Smooth muscle cell (in vitro differentiated cells): Measurements from ENCODE around the gene GAREM1. TPM values are rescaled to one million over a fixed set of nuclear protein-coding genes. Genes with fewer than 3 reads are reported as not detected.
"Not testable (repeated sequence)": the region's sequence is repeated elsewhere in the genome, so short reads cannot be mapped to it uniquely, and the experiment has no call there.

Experiments
- DNase-seq: peaks from one replicate; lab custom pipeline; 2025; ENCODE audit not compliant: unreplicated experiment; lab: John Stamatoyannopoulos, UW
- H2AFZ ChIP-seq: fragments of 200-600 bp; sonication (generic); 2 replicates; pipeline ENCODE4 v1.6.0; 2016; ENCODE audit warnings: antibody characterized with exemption, low read depth, mild to moderate bottlenecking
- H3F3A ChIP-seq: fragments of 200-600 bp; sonication (generic); 2 replicates; pipeline ENCODE4 v1.6.0; 2017; ENCODE audit warnings: antibody characterized with exemption, low read depth
- H3K27ac ChIP-seq: fragments of 200-600 bp; sonication (generic); 2 replicates; pipeline ENCODE4 v1.5.1; 2016; ENCODE audit warnings: low read depth, mild to moderate bottlenecking
- H3K27me3 ChIP-seq: fragments of 200-600 bp; sonication (generic); 2 replicates; pipeline ENCODE4 v1.6.1; 2016; ENCODE audit warnings: low read depth, mild to moderate bottlenecking
- H3K36me3 ChIP-seq: fragments of 200-600 bp; sonication (generic); 2 replicates; pipeline ENCODE4 v1.5.1; 2016; ENCODE audit warnings: low read depth
- H3K4me1 ChIP-seq: fragments of 200-600 bp; sonication (generic); 2 replicates; pipeline ENCODE4 v1.5.1; 2016; ENCODE audit warnings: low read depth
- H3K4me2 ChIP-seq: fragments of 200-600 bp; sonication (generic); 2 replicates; pipeline ENCODE4 v1.6.0; 2016; ENCODE audit warnings: mild to moderate bottlenecking
- H3K4me3 ChIP-seq: fragments of 200-600 bp; sonication (generic); 2 replicates; pipeline ENCODE4 v1.5.1; 2016; ENCODE audit warnings: mild to moderate bottlenecking
- H3K79me2 ChIP-seq: fragments of 200-600 bp; sonication (generic); 2 replicates; pipeline ENCODE4 v1.6.0; 2016; ENCODE audit warnings: low read depth, mild to moderate bottlenecking
- H3K9ac ChIP-seq: fragments of 200-600 bp; sonication (generic); 2 replicates; pipeline ENCODE4 v1.6.0; 2016; ENCODE audit warnings: low read depth
- H3K9me3 ChIP-seq: fragments of 200-600 bp; sonication (generic); replicated peaks from 2 replicates; pipeline ENCODE4 v1.5.1; 2016; ENCODE audit warnings: low read depth
- H4K20me1 ChIP-seq: fragments of 200-600 bp; sonication (generic); 2 replicates; pipeline ENCODE4 v1.6.0; 2016; ENCODE audit warnings: low read depth
- CTCF ChIP-seq: fragments of 200-600 bp; sonication (generic); IDR thresholded peaks from 2 replicates; pipeline ENCODE4 v1.5.1; 2017; ENCODE audit warnings: borderline replicate concordance, mild to moderate bottlenecking, antibody characterized with exemption; ENCODE audit not compliant: insufficient read depth, poor library complexity, severe bottlenecking
- WGBS: methylation state at CpG from one replicate; pipeline ENCODE4 v1.1.7; 2016; ENCODE audit warnings: low lambda C conversion rate; 5-methylcytosine and 5-hydroxymethylcytosine counted together
- polyA plus RNA-seq: library from polyadenylated mRNA; unstranded; fragments of >200 nt; fragmentation: Nextera tagmentation; extraction: Ambion mirVana; gene quantifications from 2 replicates; pipeline ENCODE4 v1.2.1, GENCODE V29; 2016
- total RNA-seq: library from RNA; depleted of rRNA; stranded (reverse); fragments of >200 nt; gene quantifications from 2 replicates; pipeline ENCODE4 v1.2.3, GENCODE V29; 2014

Gene GAREM1
- total and polyA plus RNA-seq, 2 experiments from 2014 or later = 0.33 to 13.4 TPM

GRCh38 chr18:32507093-32507492, 36.4 kb upstream of the GAREM1 start:
- 93% methylated on average over 1 of the region's 1 CpG for WGBS
- TF ChIP-seq CTCF = no peak
- Histone ChIP-seq H3K4me1 (no peaks in the 10 kb centered on the region), H3K9me3 (no peaks in the 10 kb centered on the region), H2AFZ (no peak overlapping the region), H3K27ac (no peak overlapping the region), H4K20me1 (no peaks in the 10 kb centered on the region), H3K4me3 (no peak overlapping the region), H3K79me2 (no peaks in the 10 kb centered on the region), H3K36me3 (no peaks in the 10 kb centered on the region), H3K4me2 (no peak overlapping the region), H3F3A (no peaks in the 10 kb centered on the region), H3K9ac (no peak overlapping the region), H3K27me3 (peaks cover 8% of the 10 kb centered on the region)
- no peak for DNase-seq

GRCh38 chr18:32502014-32502413, 31.3 kb upstream of the GAREM1 start:
- WGBS = 87% methylated on average over 4 of the region's 4 CpGs
- Histone ChIP-seq H3K27ac (no peak overlapping the region), H3F3A (no peaks in the 10 kb centered on the region), H3K36me3 (no peaks in the 10 kb centered on the region), H3K4me1 (no peaks in the 10 kb centered on the region), H3K9me3 (no peaks in the 10 kb centered on the region), H2AFZ (no peak overlapping the region), H3K27me3 (no peaks in the 10 kb centered on the region), H3K9ac (no peak overlapping the region), H3K4me3 (no peak overlapping the region), H3K4me2 (no peak overlapping the region), H4K20me1 (no peaks in the 10 kb centered on the region), H3K79me2 (no peaks in the 10 kb centered on the region)
- DNase-seq = no peak
- TF ChIP-seq CTCF = no peak

GRCh38 chr18:32501242-32501641, 30.6 kb upstream of the GAREM1 start:
- H3K4me3 ChIP-seq, H3K4me2 ChIP-seq, H3K79me2 ChIP-seq, H2AFZ ChIP-seq, H3K9me3 ChIP-seq, H3K27ac ChIP-seq, H3K4me1 ChIP-seq, H4K20me1 ChIP-seq, H3F3A ChIP-seq, DNase-seq, H3K9ac ChIP-seq, H3K27me3 ChIP-seq, H3K36me3 ChIP-seq: not testable (repeated sequence)
- 100% methylated on average over 2 of the region's 2 CpGs for WGBS

- peaks cover 42% of the 10 kb centered on the region for H3K27me3 ChIP-seq
- no peak for DNase-seq
- 92% methylated on average over 3 of the region's 3 CpGs for WGBS
- no peaks in the 10 kb centered on the region for H3F3A ChIP-seq
- H3K4me3 ChIP-seq = no peak overlapping the region
- no peak overlapping the region for H3K9ac ChIP-seq
- TF ChIP-seq CTCF = no peak
- no peaks in the 10 kb centered on the region for H3K9me3 ChIP-seq
- H3K27ac ChIP-seq = no peak overlapping the region
- H3K4me1 ChIP-seq = no peaks in the 10 kb centered on the region
- no peaks in the 10 kb centered on the region for H4K20me1 ChIP-seq
- no peaks in the 10 kb centered on the region for H3K36me3 ChIP-seq
- no peak overlapping the region for H3K4me2 ChIP-seq
- H3K79me2 ChIP-seq = no peaks in the 10 kb centered on the region
- no peak overlapping the region for H2AFZ ChIP-seq
These were observed 12.3 kb upstream of the GAREM1 start for GRCh38 chr18:32483002-32483401.
